Ovary (tissue), 3 donors: ENCODE measurements around the gene PCBP3.

Experiments used
- EP300 ChIP-seq: sonication (generic); formaldehyde crosslinking; IDR thresholded peaks from one replicate; pipeline ENCODE4 v1.6.1; 2017; ENCODE audit warnings: antibody characterized with exemption
- POLR2A ChIP-seq: fragments of 450-650 bp; IDR thresholded peaks from one replicate; pipeline ENCODE4 v1.6.1; 2017; ENCODE audit warnings: antibody characterized with exemption, mild to moderate bottlenecking, moderate library complexity
- TF ChIP-seq, protein P1 (sequence below), 3 donors: fragments of 450-650 bp in 2 of 3; fragments of 200-600 bp in 1 of 3; IDR thresholded peaks; one replicate each; pipeline versions ENCODE4 v1.5.1 to v1.8.0; 2016 to 2022; ENCODE audit warnings: antibody characterized with exemption in 3 of 3, mild to moderate bottlenecking in 1 of 3
- donor health status: DM: no; HTN: no; CAD: no.

DNA sequence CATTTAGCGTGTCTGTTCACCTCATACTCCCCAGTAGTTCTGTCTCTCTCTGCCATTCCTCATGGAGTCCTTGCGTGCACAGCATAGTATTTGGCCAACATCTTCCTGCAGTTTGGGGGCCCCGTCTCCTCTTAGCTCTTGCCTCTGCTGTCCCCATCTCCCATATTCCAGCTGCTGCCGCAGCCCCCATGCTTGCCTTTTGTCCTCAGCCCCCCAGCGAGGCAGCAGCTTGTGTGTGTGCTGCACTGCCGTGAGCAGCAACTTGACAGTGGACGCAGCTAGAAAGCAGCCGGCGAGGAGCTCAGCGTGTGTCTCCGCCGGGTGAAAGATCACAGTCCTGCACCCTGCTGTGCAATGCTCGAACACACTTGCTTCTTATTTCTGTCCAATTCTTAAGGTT is 173.8 kb downstream of the PCBP3 start:
- TF ChIP-seq, protein P1, sequence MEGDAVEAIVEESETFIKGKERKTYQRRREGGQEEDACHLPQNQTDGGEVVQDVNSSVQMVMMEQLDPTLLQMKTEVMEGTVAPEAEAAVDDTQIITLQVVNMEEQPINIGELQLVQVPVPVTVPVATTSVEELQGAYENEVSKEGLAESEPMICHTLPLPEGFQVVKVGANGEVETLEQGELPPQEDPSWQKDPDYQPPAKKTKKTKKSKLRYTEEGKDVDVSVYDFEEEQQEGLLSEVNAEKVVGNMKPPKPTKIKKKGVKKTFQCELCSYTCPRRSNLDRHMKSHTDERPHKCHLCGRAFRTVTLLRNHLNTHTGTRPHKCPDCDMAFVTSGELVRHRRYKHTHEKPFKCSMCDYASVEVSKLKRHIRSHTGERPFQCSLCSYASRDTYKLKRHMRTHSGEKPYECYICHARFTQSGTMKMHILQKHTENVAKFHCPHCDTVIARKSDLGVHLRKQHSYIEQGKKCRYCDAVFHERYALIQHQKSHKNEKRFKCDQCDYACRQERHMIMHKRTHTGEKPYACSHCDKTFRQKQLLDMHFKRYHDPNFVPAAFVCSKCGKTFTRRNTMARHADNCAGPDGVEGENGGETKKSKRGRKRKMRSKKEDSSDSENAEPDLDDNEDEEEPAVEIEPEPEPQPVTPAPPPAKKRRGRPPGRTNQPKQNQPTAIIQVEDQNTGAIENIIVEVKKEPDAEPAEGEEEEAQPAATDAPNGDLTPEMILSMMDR (IDR thresholded peaks at IDR 0.05) = no peak
- TF ChIP-seq EP300 = no peak
- TF ChIP-seq POLR2A = no peak
